ENCODE data around the gene AMPD3. TPM values are rescaled to one million over a fixed set of nuclear protein-coding genes. Genes with fewer than 3 reads are reported as not detected.

AMPD3 gene
- total and polyA plus RNA-seq, 2 of the 13 experiments (the other 11 are each of a cell fraction or from before 2014, with no cell fraction given) = 0.33 to 2.3 TPM

DNA sequence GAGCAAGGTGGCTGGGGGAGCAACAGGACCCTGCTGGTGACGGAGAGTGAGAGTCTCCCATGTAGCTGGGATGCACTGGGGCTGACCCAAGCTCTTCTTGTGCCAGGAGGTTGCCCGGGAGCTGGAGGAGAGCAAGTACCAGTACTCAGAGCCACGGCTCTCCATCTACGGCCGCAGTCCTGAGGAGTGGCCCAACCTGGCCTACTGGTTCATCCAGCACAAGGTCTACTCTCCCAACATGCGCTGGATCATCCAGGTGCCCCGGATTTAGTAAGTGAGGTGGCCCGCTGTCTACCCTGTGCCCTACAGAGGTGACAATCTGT lies 40.4 kb downstream of the AMPD3 start:
- Histone ChIP-seq H3K36me3 (replicated peaks in 1 of 2; ENCODE audit: control insufficient read depth in 1 of 2, insufficient read depth in 2 of 2, low read length in 2 of 2) (no peaks in the 10 kb centered on the region), H3K4me1 (ENCODE audit: insufficient read depth, low read length) (peaks cover 7% of the 10 kb centered on the region), H3K9ac (ENCODE audit: insufficient read depth, low read depth, low read length) (no peak overlapping the region), H3K27me3 (ENCODE audit: control insufficient read depth in 1 of 2, insufficient read depth in 2 of 2, low read length in 2 of 2) (no peaks in the 10 kb centered on the region), H2AFZ (ENCODE audit: low read length) (no peak overlapping the region), H3K4me3 (replicated peaks in 1 of 3; ENCODE audit: insufficient read depth in 1 of 3, low read depth in 2 of 3, low read length in 3 of 3) (no peak overlapping the region), H4K20me1 (ENCODE audit: insufficient read depth, low read length) (no peaks in the 10 kb centered on the region), H3K4me2 (ENCODE audit: low read depth, low read length) (no peak overlapping the region), H3K9me3 (ENCODE audit: low read length) (no peaks in the 10 kb centered on the region), H3K79me2 (ENCODE audit: insufficient read depth, low read length) (no peaks in the 10 kb centered on the region), H3K27ac (ENCODE audit: extremely low read length, insufficient read depth, low read length) (no peak overlapping the region)
- ChIA-PET POLR2A (no interaction called here), CTCF (ENCODE audit: low intra/inter-chr PET ratio, low total read pairs) (no interaction called here)
- no peak for TF ChIP-seq ZNF7 (CRISPR knock-in tag; IDR thresholded peaks at IDR 0.05)
- no peak for TF ChIP-seq ARHGAP35 (CRISPR knock-in tag; IDR thresholded peaks at IDR 0.05; ENCODE audit: borderline replicate concordance)
- no peak for TF ChIP-seq GTF3A (CRISPR knock-in tag; conservative IDR thresholded peaks at IDR 0.05)
- no peak for TF ChIP-seq NFRKB (IDR thresholded peaks at IDR 0.05)
- TF ChIP-seq MTA3 (CRISPR knock-in tag; IDR thresholded peaks at IDR 0.05) = no peak
- TF ChIP-seq, protein P1, sequence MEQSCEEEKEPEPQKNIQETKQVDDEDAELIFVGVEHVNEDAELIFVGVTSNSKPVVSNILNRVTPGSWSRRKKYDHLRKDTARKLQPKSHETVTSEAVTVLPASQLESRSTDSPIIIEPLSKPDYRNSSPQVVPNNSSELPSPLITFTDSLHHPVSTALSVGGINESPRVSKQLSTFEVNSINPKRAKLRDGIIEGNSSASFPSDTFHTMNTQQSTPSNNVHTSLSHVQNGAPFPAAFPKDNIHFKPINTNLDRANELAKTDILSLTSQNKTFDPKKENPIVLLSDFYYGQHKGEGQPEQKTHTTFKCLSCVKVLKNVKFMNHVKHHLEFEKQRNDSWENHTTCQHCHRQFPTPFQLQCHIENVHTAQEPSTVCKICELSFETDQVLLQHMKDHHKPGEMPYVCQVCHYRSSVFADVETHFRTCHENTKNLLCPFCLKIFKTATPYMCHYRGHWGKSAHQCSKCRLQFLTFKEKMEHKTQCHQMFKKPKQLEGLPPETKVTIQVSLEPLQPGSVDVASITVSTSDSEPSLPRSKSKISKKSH (CRISPR knock-in tag; IDR thresholded peaks at IDR 0.05; ENCODE audit: borderline replicate concordance) = no peak
- no peak for TF ChIP-seq SMARCE1 (IDR thresholded peaks at IDR 0.05; ENCODE audit: borderline replicate concordance)
- TF ChIP-seq, protein P2, sequence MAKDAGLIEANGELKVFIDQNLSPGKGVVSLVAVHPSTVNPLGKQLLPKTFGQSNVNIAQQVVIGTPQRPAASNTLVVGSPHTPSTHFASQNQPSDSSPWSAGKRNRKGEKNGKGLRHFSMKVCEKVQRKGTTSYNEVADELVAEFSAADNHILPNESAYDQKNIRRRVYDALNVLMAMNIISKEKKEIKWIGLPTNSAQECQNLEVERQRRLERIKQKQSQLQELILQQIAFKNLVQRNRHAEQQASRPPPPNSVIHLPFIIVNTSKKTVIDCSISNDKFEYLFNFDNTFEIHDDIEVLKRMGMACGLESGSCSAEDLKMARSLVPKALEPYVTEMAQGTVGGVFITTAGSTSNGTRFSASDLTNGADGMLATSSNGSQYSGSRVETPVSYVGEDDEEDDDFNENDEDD (CRISPR knock-in tag; IDR thresholded peaks at IDR 0.05; ENCODE audit: borderline replicate concordance) = no peak
- TF ChIP-seq ZNF616 (CRISPR knock-in tag; IDR thresholded peaks at IDR 0.05; ENCODE audit: low read depth) = no peak
- TF ChIP-seq ZMYM2 (CRISPR knock-in tag; IDR thresholded peaks at IDR 0.05) = no peak
- no peak for TF ChIP-seq FOXM1 (CRISPR knock-in tag; IDR thresholded peaks at IDR 0.05)
- TF ChIP-seq, protein P3, sequence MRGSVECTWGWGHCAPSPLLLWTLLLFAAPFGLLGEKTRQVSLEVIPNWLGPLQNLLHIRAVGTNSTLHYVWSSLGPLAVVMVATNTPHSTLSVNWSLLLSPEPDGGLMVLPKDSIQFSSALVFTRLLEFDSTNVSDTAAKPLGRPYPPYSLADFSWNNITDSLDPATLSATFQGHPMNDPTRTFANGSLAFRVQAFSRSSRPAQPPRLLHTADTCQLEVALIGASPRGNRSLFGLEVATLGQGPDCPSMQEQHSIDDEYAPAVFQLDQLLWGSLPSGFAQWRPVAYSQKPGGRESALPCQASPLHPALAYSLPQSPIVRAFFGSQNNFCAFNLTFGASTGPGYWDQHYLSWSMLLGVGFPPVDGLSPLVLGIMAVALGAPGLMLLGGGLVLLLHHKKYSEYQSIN (CRISPR knock-in tag; IDR thresholded peaks at IDR 0.05; ENCODE audit: borderline replicate concordance) = no peak
- TF ChIP-seq ETV6 (CRISPR knock-in tag; conservative IDR thresholded peaks at IDR 0.05) = no peak
- no peak for TF ChIP-seq ATF7-NPFF (CRISPR knock-in tag; IDR thresholded peaks at IDR 0.05; ENCODE audit: low read depth)
- TF ChIP-seq NRL (CRISPR knock-in tag; IDR thresholded peaks at IDR 0.05; ENCODE audit: borderline replicate concordance) = no peak
- TF ChIP-seq ZFP90 (CRISPR knock-in tag; IDR thresholded peaks at IDR 0.05; ENCODE audit: borderline replicate concordance) = no peak
- no peak for TF ChIP-seq ZNF264 (CRISPR knock-in tag; IDR thresholded peaks at IDR 0.05)
- no peak for TF ChIP-seq ZFP36 (IDR thresholded peaks at IDR 0.05; ENCODE audit: borderline replicate concordance, low read depth, low read length, partially characterized antibody)
- no peak for TF ChIP-seq ZNF367 (CRISPR knock-in tag; IDR thresholded peaks at IDR 0.05; ENCODE audit: borderline replicate concordance)
- TF ChIP-seq DR1 (CRISPR knock-in tag; IDR thresholded peaks at IDR 0.05) = no peak
- in situ Hi-C loops (cut with HindIII; ENCODE audit: extremely low pct_ligation_motif_present, low pct_unique_long_range_greater_than_20kb) = no loop called here
- FAIRE-seq (no peak), DNase-seq (ENCODE audit: low spot score) (no peak), ATAC-seq (no peak)
- intact Hi-C loops (cut with micrococcal nuclease; ENCODE audit: unreplicated experiment) = no loop called here
- 50% methylated on average over 2 of the region's 8 CpGs for WGBS (ENCODE audit: low lambda C conversion rate)
- no TSS peak for BruUV-seq (replicated peaks)

Measured in HepG2 (cell line).